Sigmoid colon (tissue), 7 donors: ENCODE results near the gene GRB10. TPM values are rescaled to one million over a fixed set of nuclear protein-coding genes. Genes with fewer than 3 reads are reported as not detected.

Source experiments
- DNase-seq: peaks from one replicate; pipeline ENCODE4 v3.0.0-alpha.2; 2019
- H3K27ac ChIP-seq, 4 donors: fragments of 200-600 bp; sonication (generic); one replicate each; pipeline ENCODE4 v1.5.1; 2016 to 2019; ENCODE audit warnings: mild to moderate bottlenecking in 1 of 4
- H3K27me3 ChIP-seq, 3 donors: fragments of 200-600 bp; sonication (generic); one replicate each; pipeline ENCODE4 v1.5.1; 2019; ENCODE audit warnings: mild to moderate bottlenecking in 1 of 3
- H3K36me3 ChIP-seq, 4 donors: fragments of 200-600 bp; sonication (generic); one replicate each; pipeline ENCODE4 v1.5.1; 2016 to 2019
- H3K4me1 ChIP-seq, 4 donors: fragments of 200-600 bp; sonication (generic); one replicate each; pipeline ENCODE4 v1.5.1; 2017 to 2019
- H3K4me3 ChIP-seq, 4 donors: fragments of 200-600 bp; sonication (generic); one replicate each; pipeline ENCODE4 v1.5.1; 2017 to 2019; ENCODE audit warnings: mild to moderate bottlenecking in 2 of 4, moderate library complexity in 1 of 4
- H3K9me3 ChIP-seq, 4 donors: fragments of 200-600 bp in 3 of 4; sonication (generic) in 3 of 4; one replicate each; pipeline versions ENCODE4 v1.5.1 to v1.6.1; 2013 to 2019
- CTCF ChIP-seq, 4 experiments: fragments of 450-650 bp in 3 of 4; fragments of 200-600 bp in 1 of 4; IDR thresholded peaks; one replicate each; pipeline ENCODE4 v1.5.1; 2016 to 2019; ENCODE audit warnings: antibody characterized with exemption in 4 of 4, mild to moderate bottlenecking in 3 of 4, moderate library complexity in 2 of 4
- EP300 ChIP-seq, 4 donors: sonication (generic); formaldehyde crosslinking; IDR thresholded peaks; one replicate each; pipeline ENCODE4 v1.6.1; 2017; ENCODE audit warnings: antibody characterized with exemption in 4 of 4
- POLR2A ChIP-seq, 2 donors: fragments of 450-650 bp; IDR thresholded peaks; one replicate each; pipeline ENCODE4 v1.6.1; 2016; ENCODE audit warnings: antibody characterized with exemption in 2 of 2, mild to moderate bottlenecking in 2 of 2, moderate library complexity in 2 of 2
- POLR2AphosphoS5 ChIP-seq, 4 donors: sonication (generic); formaldehyde crosslinking; IDR thresholded peaks; one replicate each; pipeline ENCODE4 v1.6.1; 2017; ENCODE audit warnings: antibody characterized with exemption in 4 of 4
- WGBS, 2 donors: extraction: QIAGEN DNeasy Blood & Tissue Kit; methylation state at CpG; one replicate each; pipeline ENCODE4 v1.1.7; 2013; 5-methylcytosine and 5-hydroxymethylcytosine counted together
- intact Hi-C: fragments of 100-400 bp; cut with DNase I; formaldehyde crosslinking; loops from one replicate; pipeline ENCODE4 v1.15.1; 2023
- polyA plus RNA-seq, 3 donors: library from polyadenylated mRNA; stranded (reverse); fragments of 200-250 nt; gene quantifications; one replicate each; pipeline ENCODE4 v1.2.3, GENCODE V29; 2013
- total RNA-seq, 4 donors: library from RNA; depleted of rRNA; stranded (reverse); fragments of >200 nt; gene quantifications; one replicate each; pipeline ENCODE4 v1.1.0, GENCODE V29; 2016
- donor health status: healthy with polysubstance abuse.
- donor health status: Bipolar disorder and iron deficiency.
- donor health status: healthy.

The GRB10 gene
- total and polyA plus RNA-seq, 7 donors: 2.1 to 83.6 (median 49.2) TPM

GRCh38 chr7:50679218-50680007 lies 103.3 kb downstream of the GRB10 start:
- intact Hi-C loops: loop anchor here (2.0 to 5.0 kb wide), 4 partner anchors 67 to 483 kb away; no protein-coding TSS in a partner anchor

GRCh38 chr7:50678586-50678985 lies 104.1 kb downstream of the GRB10 start:
- Histone ChIP-seq H3K9me3 (no peaks in the 10 kb centered on the region), H3K27me3 (no peaks in the 10 kb centered on the region), H3K36me3 (peaks cover 5 to 10% (median 7%) of the 10 kb centered on the region in 4 donors), H3K4me1 (peaks cover 0 to 81% (median 75%) of the 10 kb centered on the region in 4 donors), H3K27ac (peak overlapping the region in 2 of 4 donors; percentile 87 to 91), H3K4me3 (no peak overlapping the region)
- intact Hi-C loops: loop anchor here (5.0 kb wide), 3 partner anchors 66 to 484 kb away; no protein-coding TSS in a partner anchor
- TF ChIP-seq POLR2AphosphoS5 (IDR thresholded peaks at IDR 0.05): no peak
- TF ChIP-seq EP300 (IDR thresholded peaks at IDR 0.05): no peak
- no peak for TF ChIP-seq POLR2A (IDR thresholded peaks at IDR 0.05)
- no peak for TF ChIP-seq CTCF (IDR thresholded peaks at IDR 0.05)
- 79 to 87% methylated on average over 7 of the region's 7 CpGs for WGBS, 2 donors
- no peak for DNase-seq

More at GRCh38 chr7:50679218-50680007, 103.3 kb downstream of the GRB10 start:
- Histone ChIP-seq H3K27me3 (no peaks in the 10 kb centered on the region), H3K4me1 (peaks cover 0 to 87% (median 81%) of the 10 kb centered on the region in 4 donors), H3K9me3 (no peaks in the 10 kb centered on the region), H3K36me3 (peaks cover 0 to 1% (median 0%) of the 10 kb centered on the region in 4 donors), H3K4me3 (no peak overlapping the region), H3K27ac (peak overlapping the region in 3 of 4 donors; percentile 76 to 91 (median 87))
- DNase-seq: no peak
- TF ChIP-seq POLR2A (IDR thresholded peaks at IDR 0.05) (no peak), CTCF (IDR thresholded peaks at IDR 0.05) (peak in 3 of 4 experiments; percentile 28 to 39 (median 36)), POLR2AphosphoS5 (IDR thresholded peaks at IDR 0.05) (peak in 1 of 4 donors; percentile 30), EP300 (IDR thresholded peaks at IDR 0.05) (no peak)
- WGBS, 2 donors: 40 to 58% methylated on average over 7 of the region's 7 CpGs

GRCh38 chr7:50677638-50677996 lies 105.1 kb downstream of the GRB10 start:
- no peak for TF ChIP-seq POLR2AphosphoS5 (IDR thresholded peaks at IDR 0.05)
- TF ChIP-seq POLR2A (IDR thresholded peaks at IDR 0.05): no peak
- TF ChIP-seq CTCF (IDR thresholded peaks at IDR 0.05): no peak
- TF ChIP-seq EP300 (IDR thresholded peaks at IDR 0.05): no peak
- H3K27ac ChIP-seq: peak overlapping the region in 3 of 4 donors; percentile 62 to 74 (median 70)

GRCh38 chr7:50676740-50677637 lies 105.7 kb downstream of the GRB10 start:
- Histone ChIP-seq H3K9me3 (no peaks in the 10 kb centered on the region), H3K36me3 (peaks cover 5 to 20% (median 9%) of the 10 kb centered on the region in 4 donors), H3K27ac (peak overlapping the region; percentile 15 to 74 (median 66)), H3K27me3 (no peaks in the 10 kb centered on the region), H3K4me1 (peaks cover 0 to 76% (median 71%) of the 10 kb centered on the region in 4 donors), H3K4me3 (no peak overlapping the region)
- intact Hi-C loops: loop anchor here (5.0 kb wide), 3 partner anchors 65 to 485 kb away; no protein-coding TSS in a partner anchor
- WGBS, 2 donors: 83 to 85% methylated on average over 13 of the region's 13 CpGs
- TF ChIP-seq EP300 (IDR thresholded peaks at IDR 0.05): no peak
- TF ChIP-seq POLR2AphosphoS5 (IDR thresholded peaks at IDR 0.05): no peak
- TF ChIP-seq CTCF (IDR thresholded peaks at IDR 0.05): no peak
- no peak for TF ChIP-seq POLR2A (IDR thresholded peaks at IDR 0.05)
- DNase-seq: peak; percentile 62

More at GRCh38 chr7:50677638-50677996, 105.1 kb downstream of the GRB10 start:
- peaks cover 0 to 80% (median 75%) of the 10 kb centered on the region in 4 donors for H3K4me1 ChIP-seq
- intact Hi-C loops: loop anchor here (5.0 kb wide), 3 partner anchors 65 to 485 kb away; no protein-coding TSS in a partner anchor
- H3K9me3 ChIP-seq: no peaks in the 10 kb centered on the region
- WGBS, 2 donors: 92 to 93% methylated on average over 7 of the region's 7 CpGs
- peaks cover 5 to 17% (median 9%) of the 10 kb centered on the region in 4 donors for H3K36me3 ChIP-seq
- H3K27me3 ChIP-seq: no peaks in the 10 kb centered on the region
- DNase-seq: no peak
- no peak overlapping the region for H3K4me3 ChIP-seq
